ENCODE results near the gene PAFAH1B2. TPM values are rescaled to one million over a fixed set of nuclear protein-coding genes. Genes with fewer than 3 reads are reported as not detected.

The PAFAH1B2 gene
- total RNA-seq, 6 donors from 2014 or later, result 63.9 to 101 (median 81.3) TPM

- ATAC-seq (ENCODE audit: low FRiP score in 2 of 2) (peak; percentile 65 to 87), DNase-seq (peak in 1 of 2 donors; percentile 65)
- TF ChIP-seq EP300 (IDR thresholded peaks at IDR 0.05) (no peak), POLR2AphosphoS5 (IDR thresholded peaks at IDR 0.05) (no peak), POLR2A (IDR thresholded peaks at IDR 0.05) (no peak), CTCF (IDR thresholded peaks at IDR 0.05) (no peak)
- Histone ChIP-seq H3K4me1 (peaks cover 25 to 41% (median 27%) of the 10 kb centered on the region in 4 donors), H3K4me3 (peak overlapping the region; percentile 66 to 93 (median 82)), H3K27ac (peak overlapping the region; percentile 86 to 95 (median 92)), H3K27me3 (no peaks in the 10 kb centered on the region), H3K36me3 (peaks cover 0 to 18% (median 8%) of the 10 kb centered on the region in 4 donors), H3K9me3 (no peaks in the 10 kb centered on the region)
- 7 to 15% methylated on average over 5 of the region's 5 CpGs for WGBS, 2 donors
These were observed 697 bp upstream of the PAFAH1B2 start for GRCh38 chr11:117143390-117143789.

DNA sequence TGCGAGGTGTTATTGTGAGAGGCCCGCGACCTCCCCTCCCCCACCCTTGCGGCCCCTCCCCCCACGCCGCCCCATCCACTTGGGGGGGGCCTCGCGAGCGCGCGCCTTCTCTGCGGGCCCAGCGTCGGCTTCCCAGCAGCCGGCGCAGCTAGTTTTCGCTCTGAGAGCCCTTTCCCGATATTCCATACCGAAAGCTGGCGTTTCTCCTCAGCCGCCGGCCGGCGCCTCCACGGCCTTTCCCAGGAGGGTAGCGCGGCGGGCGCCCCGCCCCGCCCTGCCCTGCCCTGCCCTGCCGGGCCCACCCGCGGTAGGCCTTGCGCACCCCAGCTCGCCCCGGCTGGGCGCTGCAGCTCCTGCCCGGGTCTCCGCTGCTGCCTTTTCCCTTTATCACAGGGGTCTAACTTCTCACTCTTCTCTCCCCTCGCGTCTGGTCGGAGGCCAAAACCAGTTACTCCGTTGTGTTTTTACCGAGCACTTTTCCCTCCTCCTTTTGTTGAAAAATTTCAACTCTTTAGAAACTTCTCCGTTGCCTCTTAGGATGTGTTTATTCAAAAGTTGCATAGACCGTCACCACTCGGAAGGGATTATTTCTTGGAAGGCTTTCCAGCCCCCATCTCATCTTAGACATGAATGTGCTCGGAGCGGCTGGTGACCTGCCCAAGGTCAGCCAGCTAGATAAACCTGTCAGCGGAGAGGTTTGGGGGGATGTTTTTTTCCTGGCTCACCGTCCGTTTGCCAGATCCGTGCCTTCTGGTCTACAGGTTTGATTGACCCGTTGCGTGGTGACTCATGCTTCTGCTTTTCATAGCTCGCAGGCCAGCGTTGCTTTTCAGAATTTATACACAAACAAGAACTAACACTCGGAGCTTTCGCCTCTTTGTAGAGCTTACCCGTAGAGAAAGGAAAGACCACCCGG, 648 bp downstream of the PAFAH1B2 start:
- ATAC-seq (ENCODE audit: low FRiP score in 2 of 2) (peak; percentile 85 to 87), DNase-seq (peak; percentile 74 to 92)
- WGBS, 2 donors, result 1% methylated on average over 43 to 48 of the region's 62 CpGs
- TF ChIP-seq POLR2AphosphoS5 (IDR thresholded peaks at IDR 0.05) (no peak), EP300 (IDR thresholded peaks at IDR 0.05) (no peak), CTCF (IDR thresholded peaks at IDR 0.05) (peak in 1 of 6 experiments; percentile 10), POLR2A (IDR thresholded peaks at IDR 0.05) (peak in 2 of 4 donors; percentile 13 to 35)
- Histone ChIP-seq H3K4me1 (peaks cover 26 to 49% (median 28%) of the 10 kb centered on the region in 4 donors), H3K9me3 (no peaks in the 10 kb centered on the region), H3K4me3 (peak overlapping the region; percentile 66 to 93 (median 82)), H3K36me3 (peaks cover 0 to 21% (median 8%) of the 10 kb centered on the region in 4 donors), H3K27ac (peak overlapping the region; percentile 86 to 95 (median 92)), H3K27me3 (no peaks in the 10 kb centered on the region)

GRCh38 chr11:117145393-117145761, 1.3 kb downstream of the PAFAH1B2 start:
- no peak for DNase-seq
- H3K36me3 ChIP-seq, result peaks cover 0 to 21% (median 8%) of the 10 kb centered on the region in 4 donors
- no peak for TF ChIP-seq POLR2AphosphoS5 (IDR thresholded peaks at IDR 0.05)
- TF ChIP-seq POLR2A (IDR thresholded peaks at IDR 0.05), result no peak
- no peak for TF ChIP-seq EP300 (IDR thresholded peaks at IDR 0.05)
- no peak for TF ChIP-seq CTCF (IDR thresholded peaks at IDR 0.05)
- WGBS, 2 donors, result 8 to 9% methylated on average over 5 of the region's 5 CpGs
- H3K27ac ChIP-seq, result peak overlapping the region; percentile 86 to 95 (median 92)
- H3K4me1 ChIP-seq, result peaks cover 26 to 55% (median 32%) of the 10 kb centered on the region in 4 donors
- H3K27me3 ChIP-seq, result no peaks in the 10 kb centered on the region
- H3K4me3 ChIP-seq, result peak overlapping the region; percentile 66 to 93 (median 82)
- no peaks in the 10 kb centered on the region for H3K9me3 ChIP-seq
- no peak for ATAC-seq (ENCODE audit: low FRiP score in 2 of 2)

GRCh38 chr11:117146521-117146920, 2.4 kb downstream of the PAFAH1B2 start:
- Histone ChIP-seq H3K4me1 (peaks cover 26 to 57% (median 32%) of the 10 kb centered on the region in 4 donors), H3K27me3 (no peaks in the 10 kb centered on the region), H3K27ac (no peak overlapping the region), H3K9me3 (no peaks in the 10 kb centered on the region), H3K4me3 (no peak overlapping the region), H3K36me3 (peaks cover 0 to 21% (median 8%) of the 10 kb centered on the region in 4 donors)
- WGBS, 2 donors, result 72 to 81% methylated on average over 10 of the region's 10 CpGs
- ATAC-seq (ENCODE audit: low FRiP score in 2 of 2), result no peak
- TF ChIP-seq EP300 (IDR thresholded peaks at IDR 0.05), result no peak
- no peak for DNase-seq

DNA sequence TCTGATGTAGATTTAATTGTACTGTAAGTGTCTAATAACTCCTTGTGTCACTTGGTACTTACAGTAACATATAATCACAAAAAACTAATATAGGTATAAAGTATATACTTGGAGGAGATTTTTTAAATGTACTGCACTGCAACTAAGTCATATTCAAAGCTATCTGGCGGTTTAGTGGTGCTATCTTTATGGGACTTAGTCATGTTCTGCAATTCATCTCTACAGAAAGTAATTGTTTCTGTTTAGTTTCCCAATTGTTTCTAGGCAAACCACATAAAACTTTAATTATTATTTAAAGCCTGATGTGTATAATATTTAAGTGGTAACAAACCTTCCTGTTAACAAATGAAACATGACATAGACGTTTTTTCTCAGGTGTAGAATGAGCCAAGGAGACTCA, 8.0 kb downstream of the PAFAH1B2 start:
- Histone ChIP-seq H3K4me1 (peaks cover 6 to 50% (median 19%) of the 10 kb centered on the region in 4 donors), H3K36me3 (peaks cover 0 to 46% (median 1%) of the 10 kb centered on the region in 4 donors), H3K9me3 (no peaks in the 10 kb centered on the region), H3K27me3 (no peaks in the 10 kb centered on the region), H3K4me3 (no peak overlapping the region), H3K27ac (no peak overlapping the region)
- no peak for TF ChIP-seq POLR2AphosphoS5 (IDR thresholded peaks at IDR 0.05)
- no peak for TF ChIP-seq POLR2A (IDR thresholded peaks at IDR 0.05)
- no peak for TF ChIP-seq CTCF (IDR thresholded peaks at IDR 0.05)
- TF ChIP-seq EP300 (IDR thresholded peaks at IDR 0.05), result no peak
- ATAC-seq (ENCODE audit: low FRiP score in 2 of 2) (no peak), DNase-seq (no peak)
- WGBS, 2 donors, result 68 to 71% methylated on average over 2 of the region's 2 CpGs
